SK-N-SH (cell line): Measurements from ENCODE around the gene UST. TPM values are rescaled to one million over a fixed set of nuclear protein-coding genes. Genes with fewer than 3 reads are reported as not detected.

Experiments
- CTCF ChIA-PET: fragments of 300-600, 350-600 bp; formaldehyde crosslinking; extraction: SDS; loops from one replicate; lab custom pipeline; 2021; lab: Yijun Ruan, JAX
- POLR2A ChIA-PET: fragments of 350-600 bp; sonication (Branson Sonifier 250); formaldehyde crosslinking; extraction: SDS; loops from one replicate; lab custom pipeline; 2020; ENCODE audit warnings: antibody characterized with exemption, inconsistent platforms; lab: Yijun Ruan, JAX
- DNase-seq: peaks from one replicate; pipeline ENCODE4 v3.0.0; 2012
- H2AFZ ChIP-seq: fragments of 200-600 bp; sonication (generic); 2 replicates; pipeline ENCODE4 v1.8.1; 2016; ENCODE audit warnings: antibody characterized with exemption, mild to moderate bottlenecking, low read depth
- H3F3A ChIP-seq: fragments of 200-600 bp; sonication (generic); replicated peaks from 2 replicates; pipeline ENCODE3; 2016; ENCODE audit warnings: antibody characterized with exemption, mild to moderate bottlenecking; ENCODE audit not compliant: insufficient read depth
- H3K27ac ChIP-seq, 2 experiments: fragments of 200-500 bp in 1 of 2; fragments of 200-600 bp in 1 of 2; sonication (Bioruptor generic) in 1 of 2; sonication (generic), shearing (Covaris generic) in 1 of 2; 2 replicates each; pipeline versions ENCODE4 v1.5.1 to v1.6.1; 2014 to 2016; ENCODE audit warnings: low read depth in 2 of 2, inconsistent platforms in 1 of 2, low read length in 1 of 2, mild to moderate bottlenecking in 1 of 2, mixed read lengths in 1 of 2
- H3K27me3 ChIP-seq: fragments of 200-600 bp; sonication (generic), shearing (Covaris generic); 2 replicates; pipeline ENCODE4 v1.6.1; 2016; ENCODE audit warnings: mixed run types; ENCODE audit not compliant: insufficient read depth
- H3K36me3 ChIP-seq, 2 experiments: fragments of 200-500 bp in 1 of 2; fragments of 200-600 bp in 1 of 2; sonication (Bioruptor generic) in 1 of 2; sonication (generic) in 1 of 2; replicated peaks in 1 of 2; 2 replicates each; pipeline versions ENCODE3 to v1.5.1; 2014 to 2016; ENCODE audit warnings: low read length in 1 of 2, mild to moderate bottlenecking in 1 of 2; ENCODE audit not compliant: insufficient read depth in 2 of 2, control insufficient read depth in 1 of 2
- H3K4me1 ChIP-seq, 2 experiments: fragments of 200-500 bp in 1 of 2; fragments of 200-600 bp in 1 of 2; sonication (Bioruptor generic) in 1 of 2; sonication (generic), shearing (Covaris generic) in 1 of 2; 2 replicates each; pipeline versions ENCODE4 v1.5.1 to v1.6.1; 2014 to 2016; ENCODE audit warnings: low read depth in 1 of 2, low read length in 1 of 2, mixed run types in 1 of 2; ENCODE audit not compliant: insufficient read depth in 2 of 2, control insufficient read depth in 1 of 2
- H3K4me2 ChIP-seq: fragments of 200-600 bp; sonication (generic), shearing (Covaris generic); 2 replicates; pipeline ENCODE4 v1.6.1; 2017; ENCODE audit warnings: mixed run types
- H3K4me3 ChIP-seq, 2 experiments: fragments of 200-500 bp in 1 of 2; fragments of 200-600 bp in 1 of 2; sonication (Bioruptor generic) in 1 of 2; sonication (generic), shearing (Covaris generic) in 1 of 2; 2 replicates each; pipeline versions ENCODE4 v1.5.1 to v1.8.1; 2014 to 2016; ENCODE audit warnings: low read depth in 2 of 2, inconsistent platforms in 1 of 2, low read length in 1 of 2, mild to moderate bottlenecking in 1 of 2, mixed read lengths in 1 of 2, moderate library complexity in 1 of 2
- H3K79me2 ChIP-seq: fragments of 200-600 bp; sonication (generic); 2 replicates; pipeline ENCODE4 v1.8.1; 2017; ENCODE audit warnings: mild to moderate bottlenecking; ENCODE audit not compliant: insufficient read depth
- H3K9ac ChIP-seq: fragments of 200-600 bp; sonication (generic); 2 replicates; pipeline ENCODE4 v1.6.1; 2017; ENCODE audit warnings: mixed run types
- H3K9me2 ChIP-seq: fragments of 200-600 bp; sonication (generic); 2 replicates; pipeline ENCODE4 v1.6.1; 2017; ENCODE audit warnings: mixed run types
- H3K9me3 ChIP-seq: fragments of 200-600 bp; sonication (generic); 2 replicates; pipeline ENCODE4 v1.6.1; 2017; ENCODE audit warnings: mixed run types, mild to moderate bottlenecking, moderate library complexity
- H4K20me1 ChIP-seq: fragments of 200-600 bp; sonication (generic); 2 replicates; pipeline ENCODE4 v1.6.1; 2017; ENCODE audit warnings: mild to moderate bottlenecking, mixed run types; ENCODE audit not compliant: insufficient read depth
- CHD2 ChIP-seq: fragments of 150-350 bp; IDR thresholded peaks from 2 replicates; pipeline ENCODE4 v1.6.1; 2018; ENCODE audit warnings: low read length; ENCODE audit not compliant: partially characterized antibody
- CTCF ChIP-seq: fragments of 200-600 bp; sonication (generic); IDR thresholded peaks from 2 replicates; pipeline ENCODE4 v1.6.1; 2017; ENCODE audit warnings: antibody characterized with exemption, mild to moderate bottlenecking, moderate library complexity
- GABPA ChIP-seq: IDR thresholded peaks from 2 replicates; pipeline ENCODE4 v1.4.0; 2012; ENCODE audit warnings: low read depth, mild to moderate bottlenecking
- GATA2 ChIP-seq: sonication (generic); formaldehyde crosslinking; IDR thresholded peaks from 2 replicates; pipeline ENCODE4 v1.5.0; 2020; ENCODE audit warnings: mild to moderate bottlenecking, missing genetic modification reagents
- IRF3 ChIP-seq: fragments of 150-350 bp; IDR thresholded peaks from 2 replicates; pipeline ENCODE4 v1.6.1; 2016; ENCODE audit warnings: mild to moderate bottlenecking, low read depth, low read length
- JUND ChIP-seq: IDR thresholded peaks from 2 replicates; pipeline ENCODE4 v1.4.0; 2012
- MEF2A ChIP-seq: IDR thresholded peaks from 2 replicates; pipeline ENCODE4 v1.4.0; 2012; ENCODE audit warnings: low read depth, borderline replicate concordance
- PBX3 ChIP-seq: IDR thresholded peaks from 2 replicates; pipeline ENCODE4; 2012
- RAD21 ChIP-seq: IDR thresholded peaks from 2 replicates; pipeline ENCODE4 v1.6.1; 2012; ENCODE audit warnings: mild to moderate bottlenecking, low read length
- RCOR1 ChIP-seq: fragments of 150-350 bp; IDR thresholded peaks from 2 replicates; pipeline ENCODE4 v1.6.1; 2017; ENCODE audit warnings: antibody characterized with exemption, low read length
- SMC3 ChIP-seq: IDR thresholded peaks from 2 replicates; pipeline ENCODE4 v1.6.1; 2012; ENCODE audit warnings: low read depth, low read length, improper control_type of control experiment
- TCF12 ChIP-seq: IDR thresholded peaks from 2 replicates; pipeline ENCODE4 v1.4.0; 2012
- TEAD4 ChIP-seq: IDR thresholded peaks from 2 replicates; pipeline ENCODE4 v1.4.0; 2012; ENCODE audit warnings: mild to moderate bottlenecking, borderline replicate concordance; ENCODE audit not compliant: insufficient read depth
- USF2 ChIP-seq: fragments of 150-350 bp; IDR thresholded peaks from 2 replicates; pipeline ENCODE4 v1.6.1; 2017; ENCODE audit warnings: antibody characterized with exemption, low read length, low read depth, borderline replicate concordance
- WGBS: methylation state at CpG from one replicate; pipeline ENCODE4 v1.1.6; 2017; ENCODE audit warnings: low lambda C conversion rate; 5-methylcytosine and 5-hydroxymethylcytosine counted together
- polyA plus RNA-seq, 3 experiments: library from polyadenylated mRNA; depleted of rRNA; stranded (reverse); fragments of >200 nt; gene quantifications; 2 replicates each; pipeline ENCODE4 v1.2.3, GENCODE V29; 2012
- TF ChIP-seq, protein P1 (sequence below): IDR thresholded peaks from 2 replicates; pipeline ENCODE4 v1.4.0; 2012; ENCODE audit warnings: low read depth, borderline replicate concordance

The UST gene
- polyA plus RNA-seq, 1 of the 3 experiments (the other 2 are of a cell fraction) = 1.7 TPM

DNA sequence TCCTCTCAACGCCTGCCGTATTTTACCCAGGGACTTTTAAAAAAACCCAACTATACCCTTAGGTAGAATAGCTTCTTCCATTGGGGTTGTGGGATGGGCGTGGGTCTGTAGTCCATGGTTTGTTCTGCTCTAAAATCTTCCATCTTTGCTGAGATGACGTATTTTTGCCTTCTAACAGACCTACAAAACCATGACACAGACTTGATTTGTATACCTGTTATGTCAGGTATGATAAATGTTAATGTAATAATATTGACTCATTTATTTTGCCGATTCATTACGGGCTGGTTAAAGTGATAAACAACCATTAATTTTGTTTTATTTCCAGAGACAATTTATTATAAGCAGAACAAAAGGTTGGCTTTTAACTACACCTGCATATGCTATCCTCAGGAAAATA, 48.7 kb downstream of the UST start:
- Histone ChIP-seq H3K4me2 (no peak overlapping the region), H3K27me3 (peaks cover 17% of the 10 kb centered on the region; the same call in 1 of the 2 replicates), H3F3A (no peaks in the 10 kb centered on the region), H2AFZ (no peak overlapping the region), H3K9me3 (peaks cover 8% of the 10 kb centered on the region; the same call in 1 of the 2 replicates), H3K4me1 (no peaks in the 10 kb centered on the region), H3K4me3 (no peak overlapping the region), H3K9ac (no peak overlapping the region), H3K79me2 (no peaks in the 10 kb centered on the region), H3K9me2 (no peaks in the 10 kb centered on the region), H4K20me1 (no peaks in the 10 kb centered on the region), H3K36me3 (no peaks in the 10 kb centered on the region), H3K27ac (no peak overlapping the region)
- no peak for DNase-seq
- WGBS = 13% methylated on average over 6 of the region's 6 CpGs
- ChIA-PET POLR2A (no interaction called here), CTCF (no interaction called here)
- TF ChIP-seq USF2 (no peak), CHD2 (no peak), GABPA (no peak), GATA2 (CRISPR knock-in tag) (no peak), TCF12 (no peak)

- no peaks in the 10 kb centered on the region for H3K9me3 ChIP-seq
- H3K9me2 ChIP-seq = no peaks in the 10 kb centered on the region
- H2AFZ ChIP-seq = no peak overlapping the region
- no peaks in the 10 kb centered on the region for H3K36me3 ChIP-seq
- TF ChIP-seq JUND (no peak), PBX3 (no peak), IRF3 (no peak), TEAD4 (no peak), CTCF (no peak), RAD21 (no peak), MEF2A (no peak), RCOR1 (no peak), CHD2 (no peak), SMC3 (no peak), GABPA (no peak)
- TF ChIP-seq, protein P1, sequence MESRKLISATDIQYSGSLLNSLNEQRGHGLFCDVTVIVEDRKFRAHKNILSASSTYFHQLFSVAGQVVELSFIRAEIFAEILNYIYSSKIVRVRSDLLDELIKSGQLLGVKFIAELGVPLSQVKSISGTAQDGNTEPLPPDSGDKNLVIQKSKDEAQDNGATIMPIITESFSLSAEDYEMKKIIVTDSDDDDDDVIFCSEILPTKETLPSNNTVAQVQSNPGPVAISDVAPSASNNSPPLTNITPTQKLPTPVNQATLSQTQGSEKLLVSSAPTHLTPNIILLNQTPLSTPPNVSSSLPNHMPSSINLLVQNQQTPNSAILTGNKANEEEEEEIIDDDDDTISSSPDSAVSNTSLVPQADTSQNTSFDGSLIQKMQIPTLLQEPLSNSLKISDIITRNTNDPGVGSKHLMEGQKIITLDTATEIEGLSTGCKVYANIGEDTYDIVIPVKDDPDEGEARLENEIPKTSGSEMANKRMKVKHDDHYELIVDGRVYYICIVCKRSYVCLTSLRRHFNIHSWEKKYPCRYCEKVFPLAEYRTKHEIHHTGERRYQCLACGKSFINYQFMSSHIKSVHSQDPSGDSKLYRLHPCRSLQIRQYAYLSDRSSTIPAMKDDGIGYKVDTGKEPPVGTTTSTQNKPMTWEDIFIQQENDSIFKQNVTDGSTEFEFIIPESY = no peak
- H3K79me2 ChIP-seq = no peaks in the 10 kb centered on the region
- H3F3A ChIP-seq = no peaks in the 10 kb centered on the region
- no peak overlapping the region for H3K27ac ChIP-seq
- 3% methylated on average over 3 of the region's 3 CpGs for WGBS
- no peak for DNase-seq
- no peak overlapping the region for H3K4me3 ChIP-seq
- H3K4me2 ChIP-seq = no peak overlapping the region
- ChIA-PET POLR2A (no interaction called here), CTCF (no interaction called here)
- no peaks in the 10 kb centered on the region for H3K4me1 ChIP-seq
- no peak overlapping the region for H3K9ac ChIP-seq
- no peaks in the 10 kb centered on the region for H4K20me1 ChIP-seq
- 0 out of 2 replicates have a peak, but pooled peaks cover 5% of the 10 kb centered on the region for H3K27me3 ChIP-seq
Observed at GRCh38 chr6:148799647-148800046, 52.8 kb downstream of the UST start.
